BLaER1 (cell line): ENCODE results near the gene AATF.

Experiments used
- H3K27ac ChIP-seq: shearing (Covaris generic); formaldehyde crosslinking; 2 replicates; pipeline ENCODE4 v1.8.1; 2022
- H3K27me3 ChIP-seq: shearing (Covaris generic); formaldehyde crosslinking; 2 replicates; pipeline ENCODE4 v1.8.1; 2022
- H3K36me3 ChIP-seq: shearing (Covaris generic); formaldehyde crosslinking; 2 replicates; pipeline ENCODE4 v1.8.1; 2022
- H3K4me1 ChIP-seq: shearing (Covaris generic); formaldehyde crosslinking; 2 replicates; pipeline ENCODE4 v1.8.1; 2022
- H3K4me2 ChIP-seq: shearing (Covaris generic); formaldehyde crosslinking; 2 replicates; pipeline ENCODE4 v1.8.1; 2022
- H3K4me3 ChIP-seq: shearing (Covaris generic); formaldehyde crosslinking; 2 replicates; pipeline ENCODE4 v1.8.1; 2022
- H3K9ac ChIP-seq: shearing (Covaris generic); formaldehyde crosslinking; 2 replicates; pipeline ENCODE4 v1.8.1; 2022
- H3K9me3 ChIP-seq: shearing (Covaris generic); formaldehyde crosslinking; 2 replicates; pipeline ENCODE4 v1.8.1; 2022
- H4K20me1 ChIP-seq: shearing (Covaris generic); formaldehyde crosslinking; 2 replicates; pipeline ENCODE4 v1.8.1; 2022
- Cebpa-rat ChIP-seq: shearing (Covaris generic); IDR thresholded peaks from 2 replicates; pipeline ENCODE4 v1.8.1; 2022

Gene AATF

DNA sequence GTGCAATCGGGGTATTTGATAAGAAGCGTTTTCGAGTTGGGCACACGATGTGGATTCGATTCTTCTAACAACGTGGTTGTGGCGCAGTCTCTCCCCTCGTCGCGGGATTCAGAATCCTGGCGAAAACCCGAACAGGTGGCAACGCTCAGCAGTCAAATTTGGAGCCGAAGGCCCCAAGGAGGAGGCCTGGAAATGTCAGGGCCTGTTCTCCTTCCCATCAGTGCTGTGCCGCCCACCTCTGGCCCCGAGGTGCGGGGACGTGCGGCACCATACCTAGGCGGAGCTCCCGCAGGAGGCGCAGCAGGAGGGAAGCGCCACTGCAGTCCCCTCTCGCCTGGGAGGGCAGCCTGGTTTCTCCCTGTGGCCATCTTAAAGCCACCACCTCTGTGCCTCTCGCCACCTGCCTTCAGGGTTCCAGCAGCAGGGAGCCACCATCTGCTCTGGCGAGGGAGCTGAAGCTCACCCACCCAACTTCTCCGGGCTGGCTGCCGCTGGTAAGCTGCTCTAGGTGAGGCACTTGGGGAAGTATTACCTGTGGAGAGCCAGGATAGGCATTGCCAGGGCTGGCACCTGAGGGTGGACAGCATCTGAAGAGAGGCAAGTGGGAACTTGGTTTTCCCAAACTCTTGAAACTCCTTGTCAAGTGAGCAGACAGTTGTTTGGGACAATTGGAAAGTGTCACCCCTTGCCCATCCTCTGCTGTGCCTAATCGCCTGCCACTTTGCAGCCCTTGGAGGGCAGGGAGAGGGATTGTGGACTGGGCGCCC lies 2.6 kb upstream of the AATF start:
- no peak for TF ChIP-seq Cebpa-rat
- Histone ChIP-seq H3K9me3 (peaks cover 31% of the 10 kb centered on the region), H3K27ac (no peak overlapping the region), H3K36me3 (peaks cover 16% of the 10 kb centered on the region), H3K27me3 (peaks cover 73% of the 10 kb centered on the region), H3K9ac (no peak overlapping the region), H3K4me3 (no peak overlapping the region), H4K20me1 (peaks cover 66% of the 10 kb centered on the region), H3K4me1 (peaks cover 25% of the 10 kb centered on the region), H3K4me2 (no peak overlapping the region)

DNA sequence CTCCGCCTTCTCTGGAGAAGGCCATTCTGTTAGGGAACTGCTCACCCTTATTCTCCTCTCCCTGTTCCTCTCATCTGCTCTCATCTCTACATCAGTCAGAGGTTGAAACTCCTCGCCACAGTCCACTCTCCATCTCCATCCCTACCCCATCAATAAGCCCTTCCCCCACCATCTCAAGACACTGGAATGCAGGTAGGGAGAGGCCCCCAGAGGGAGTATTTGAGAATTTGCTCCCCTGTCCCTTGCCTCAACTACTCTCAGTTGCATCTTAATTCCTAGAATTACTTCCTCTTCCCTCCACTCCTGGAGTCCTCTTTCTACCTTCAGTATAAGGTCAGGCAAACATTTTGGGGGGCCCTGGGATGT lies 2.0 kb upstream of the AATF start:
- H4K20me1 ChIP-seq: peaks cover 67% of the 10 kb centered on the region
- no peak for TF ChIP-seq Cebpa-rat
- no peak overlapping the region for H3K27ac ChIP-seq
- H3K9ac ChIP-seq: no peak overlapping the region
- peaks cover 25% of the 10 kb centered on the region for H3K9me3 ChIP-seq
- no peak overlapping the region for H3K4me2 ChIP-seq
- H3K36me3 ChIP-seq: peaks cover 21% of the 10 kb centered on the region
- H3K27me3 ChIP-seq: peaks cover 67% of the 10 kb centered on the region
- H3K4me3 ChIP-seq: no peak overlapping the region
- peaks cover 25% of the 10 kb centered on the region for H3K4me1 ChIP-seq

DNA sequence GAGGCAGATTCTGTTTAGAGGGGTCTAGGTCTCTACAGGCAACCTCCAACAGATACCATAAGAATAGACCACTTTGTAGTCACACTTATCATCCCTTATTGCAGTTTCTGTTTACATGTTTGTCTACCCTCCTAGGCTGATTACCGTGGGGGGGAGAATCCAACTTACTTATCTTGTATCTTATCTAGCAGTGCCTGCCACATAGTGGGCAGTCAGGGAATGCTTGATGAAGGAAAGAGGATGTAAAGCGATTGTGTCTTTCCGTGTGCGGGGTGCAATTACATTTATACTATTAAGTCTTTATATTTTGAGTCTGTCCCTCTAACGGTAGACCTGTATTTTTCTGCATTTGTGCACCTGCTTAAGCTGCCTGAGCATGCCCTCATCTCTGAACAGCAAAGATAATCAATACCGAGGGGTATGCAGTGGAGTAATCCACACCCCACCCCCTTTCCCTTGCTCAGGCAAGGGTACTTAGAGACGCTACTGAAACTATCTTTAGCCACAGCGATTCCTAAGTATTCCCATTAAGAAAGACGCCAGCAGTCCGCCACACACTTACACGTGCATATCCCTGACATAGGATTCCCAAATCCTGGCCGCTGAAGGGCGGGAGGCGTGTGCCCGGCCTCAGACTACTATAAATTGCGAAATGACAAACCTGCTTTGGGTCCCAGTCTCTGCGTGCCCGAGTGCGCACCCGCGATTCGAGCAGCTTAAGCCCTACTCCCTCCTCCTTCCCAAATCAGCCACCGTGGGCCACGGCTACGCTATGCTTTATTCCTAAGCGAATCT lies 635 bp upstream of the AATF start:
- peaks cover 29% of the 10 kb centered on the region for H3K36me3 ChIP-seq
- H4K20me1 ChIP-seq: peaks cover 68% of the 10 kb centered on the region
- H3K27ac ChIP-seq: 0 out of 2 replicates have a peak overlapping the region, but pooled peaks have one; percentile 84
- peaks cover 53% of the 10 kb centered on the region for H3K27me3 ChIP-seq
- H3K4me2 ChIP-seq: peak overlapping the region; percentile 97
- H3K9me3 ChIP-seq: peaks cover 11% of the 10 kb centered on the region
- no peak overlapping the region for H3K9ac ChIP-seq
- peak; percentile 74 for TF ChIP-seq Cebpa-rat
- peaks cover 29% of the 10 kb centered on the region for H3K4me1 ChIP-seq
- peak overlapping the region; percentile 88 for H3K4me3 ChIP-seq

DNA sequence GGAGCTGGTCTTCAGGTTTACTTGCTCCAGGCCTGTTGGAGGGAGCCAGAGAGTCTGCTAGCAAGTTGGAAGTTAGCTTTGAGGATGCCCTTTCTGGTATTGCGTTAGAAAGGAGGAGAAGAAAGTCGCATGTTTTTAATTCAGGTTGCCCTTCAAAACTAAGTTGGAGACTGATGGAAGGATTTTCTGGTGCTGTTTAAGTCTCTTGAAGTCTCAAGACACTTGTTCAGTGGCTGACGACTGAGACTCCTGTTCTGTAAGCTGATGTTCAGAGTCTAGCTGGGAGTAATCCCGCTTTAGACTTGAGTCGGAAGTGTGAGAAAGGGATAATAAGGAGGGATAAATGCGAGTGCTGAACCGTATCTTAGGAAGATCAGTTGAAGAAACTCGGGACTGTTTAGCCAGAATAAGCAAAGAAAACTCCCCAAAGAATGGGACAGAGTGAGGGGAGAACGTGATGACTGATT lies 740 bp downstream of the AATF start:
- peaks cover 43% of the 10 kb centered on the region for H3K36me3 ChIP-seq
- TF ChIP-seq Cebpa-rat: no peak
- H3K4me2 ChIP-seq: peak overlapping the region; percentile 97
- H3K4me3 ChIP-seq: peak overlapping the region; percentile 88
- H3K9ac ChIP-seq: peak overlapping the region; percentile 87
- peaks cover 4% of the 10 kb centered on the region; the same call in 1 of the 2 replicates for H3K9me3 ChIP-seq
- H3K4me1 ChIP-seq: peaks cover 41% of the 10 kb centered on the region
- peaks cover 40% of the 10 kb centered on the region for H3K27me3 ChIP-seq
- peak overlapping the region; percentile 84 for H3K27ac ChIP-seq
- peaks cover 71% of the 10 kb centered on the region for H4K20me1 ChIP-seq

DNA sequence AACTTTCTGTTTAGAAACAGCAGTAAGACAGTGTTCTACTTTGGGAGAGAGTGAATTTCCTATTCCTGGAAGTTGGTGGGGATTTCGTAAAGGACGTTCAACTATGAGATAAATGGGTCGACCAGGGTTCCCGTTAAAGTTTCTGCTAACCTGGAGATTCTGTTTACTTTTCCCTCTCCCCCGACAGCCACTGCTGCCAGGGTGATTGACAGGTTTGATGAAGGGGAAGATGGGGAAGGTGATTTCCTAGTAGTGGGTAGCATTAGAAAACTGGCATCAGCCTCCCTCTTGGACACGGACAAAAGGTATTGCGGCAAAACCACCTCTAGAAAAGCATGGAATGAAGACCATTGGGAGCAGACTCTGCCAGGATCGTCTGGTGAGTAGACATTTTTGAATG lies 1.3 kb downstream of the AATF start:
- Histone ChIP-seq H3K9ac (peak overlapping the region; percentile 87), H4K20me1 (peaks cover 71% of the 10 kb centered on the region), H3K4me1 (peaks cover 41% of the 10 kb centered on the region), H3K36me3 (peaks cover 49% of the 10 kb centered on the region), H3K9me3 (peaks cover 4% of the 10 kb centered on the region; the same call in 1 of the 2 replicates), H3K4me3 (peak overlapping the region; percentile 88), H3K27me3 (peaks cover 34% of the 10 kb centered on the region), H3K27ac (no peak overlapping the region), H3K4me2 (peak overlapping the region; percentile 97)
- no peak for TF ChIP-seq Cebpa-rat

DNA sequence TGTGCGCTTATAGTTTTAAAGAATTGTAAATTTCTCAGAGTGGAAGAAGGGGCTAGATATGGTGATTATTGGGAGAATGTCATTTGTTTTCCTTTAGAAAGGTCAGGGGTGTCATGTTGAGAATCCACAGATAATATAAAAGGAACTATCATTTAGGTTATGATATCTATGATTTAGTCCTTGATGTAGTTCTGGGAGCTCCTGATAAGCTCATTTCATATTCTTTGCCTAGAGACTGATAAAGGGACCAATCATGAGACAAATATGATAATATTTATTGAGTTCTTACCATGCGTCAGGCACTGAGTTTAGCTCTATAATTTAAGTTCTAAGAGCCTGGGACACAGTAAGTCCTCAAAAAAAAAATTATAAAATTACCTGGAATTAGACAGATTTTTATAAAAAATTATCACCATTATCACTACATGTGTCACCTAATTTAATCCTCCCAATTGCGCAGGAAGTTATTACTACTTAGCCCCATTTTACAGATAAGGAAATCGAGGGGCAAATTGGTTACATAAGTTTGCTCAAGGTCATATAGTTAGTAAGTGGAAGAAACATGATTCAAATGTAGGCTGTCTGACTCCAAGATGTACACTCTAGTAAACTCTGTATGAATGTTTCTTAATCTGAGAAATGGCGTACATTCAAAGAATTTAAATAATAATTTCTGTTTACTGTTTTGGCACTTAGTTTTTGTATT lies 2.5 kb downstream of the AATF start:
- TF ChIP-seq Cebpa-rat: no peak
- Histone ChIP-seq H3K27me3 (peaks cover 22% of the 10 kb centered on the region), H3K9ac (no peak overlapping the region), H3K9me3 (0 out of 2 replicates have a peak, but pooled peaks cover under 1% of the 10 kb centered on the region), H3K4me1 (peaks cover 41% of the 10 kb centered on the region), H4K20me1 (peaks cover 74% of the 10 kb centered on the region), H3K36me3 (peaks cover 61% of the 10 kb centered on the region), H3K27ac (no peak overlapping the region), H3K4me2 (peak overlapping the region; percentile 97), H3K4me3 (no peak overlapping the region)

DNA sequence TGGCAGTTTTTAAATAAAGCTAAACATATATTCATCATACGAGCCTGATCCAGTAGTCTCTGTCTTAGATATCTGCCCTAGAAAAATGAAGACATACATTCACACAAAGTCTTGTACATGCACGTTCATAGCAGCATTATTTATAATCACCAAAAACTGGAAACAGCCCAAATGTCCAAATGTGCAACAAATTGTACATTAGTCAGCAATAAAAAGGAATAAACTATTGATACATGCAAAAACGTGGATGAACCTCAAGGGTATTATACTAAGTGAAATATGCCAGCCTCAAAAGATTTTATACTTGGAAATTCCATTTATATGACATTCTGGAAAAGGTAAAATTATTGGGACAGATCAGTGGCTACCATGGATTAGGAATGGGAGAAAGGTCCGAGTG lies 22.8 kb downstream of the AATF start:
- Histone ChIP-seq H3K4me3 (no peak overlapping the region), H3K27ac (no peak overlapping the region), H3K9ac (no peak overlapping the region), H3K4me1 (no peaks in the 10 kb centered on the region), H4K20me1 (peaks cover 95% of the 10 kb centered on the region), H3K36me3 (peaks cover 49% of the 10 kb centered on the region), H3K4me2 (no peak overlapping the region), H3K9me3 (peaks cover 11% of the 10 kb centered on the region; the same call in 1 of the 2 replicates), H3K27me3 (no peaks in the 10 kb centered on the region)
- no peak for TF ChIP-seq Cebpa-rat

DNA sequence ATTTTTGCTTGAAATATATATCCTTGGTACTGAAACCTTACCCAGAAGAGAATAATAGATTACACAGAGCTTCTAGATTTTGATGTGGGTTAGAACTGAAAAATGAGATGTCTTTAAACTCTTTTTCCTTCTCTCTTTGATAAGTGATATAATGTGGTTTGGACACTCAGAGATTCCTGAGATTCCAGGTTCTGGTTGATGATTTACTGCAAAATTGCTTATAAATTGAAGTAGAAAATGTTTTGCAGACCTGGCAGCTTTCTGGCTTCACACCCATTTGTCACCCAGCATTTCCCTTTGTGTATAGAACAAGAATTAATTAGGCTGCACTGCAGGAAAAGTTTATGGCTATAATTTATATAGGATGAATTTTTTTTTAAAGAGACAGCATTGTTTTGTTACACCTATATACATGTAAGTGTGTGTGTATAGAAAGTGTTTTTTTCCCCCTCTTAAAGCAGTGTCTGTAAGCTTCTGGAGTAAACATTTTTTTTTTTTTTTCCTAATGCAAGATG lies 23.5 kb downstream of the AATF start:
- H3K4me3 ChIP-seq: no peak overlapping the region
- peaks cover 11% of the 10 kb centered on the region; the same call in 1 of the 2 replicates for H3K9me3 ChIP-seq
- H3K4me1 ChIP-seq: no peaks in the 10 kb centered on the region
- no peak overlapping the region for H3K4me2 ChIP-seq
- peaks cover 95% of the 10 kb centered on the region for H4K20me1 ChIP-seq
- no peak for TF ChIP-seq Cebpa-rat
- H3K36me3 ChIP-seq: peaks cover 42% of the 10 kb centered on the region
- no peaks in the 10 kb centered on the region for H3K27me3 ChIP-seq
- H3K27ac ChIP-seq: no peak overlapping the region
- H3K9ac ChIP-seq: no peak overlapping the region

DNA sequence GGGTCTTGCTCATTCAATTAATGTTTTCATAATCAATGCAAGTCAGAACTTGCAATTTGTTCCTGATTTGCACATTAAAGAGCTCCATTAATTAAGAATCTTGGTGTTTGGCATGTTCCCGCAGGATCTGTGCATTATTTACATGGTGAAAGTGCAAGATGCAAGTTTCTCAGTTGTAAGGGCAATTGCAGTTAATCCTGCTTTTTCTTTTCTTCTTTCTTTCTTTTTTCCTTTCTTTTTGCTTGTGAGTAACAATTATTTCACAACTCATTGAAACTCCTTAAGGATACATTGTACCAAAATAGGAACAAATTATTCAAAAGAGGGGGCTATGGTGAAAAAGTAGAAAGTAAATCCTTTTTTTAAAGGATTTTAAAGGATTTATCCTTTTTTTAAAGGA lies 24.2 kb downstream of the AATF start:
- Histone ChIP-seq H3K4me2 (no peak overlapping the region), H4K20me1 (peaks cover 97% of the 10 kb centered on the region)
- TF ChIP-seq Cebpa-rat: no peak

More for the DNA sequence above, 24.2 kb downstream of the AATF start:
- no peaks in the 10 kb centered on the region for H3K4me1 ChIP-seq
- H3K4me3 ChIP-seq: no peak overlapping the region
- peaks cover 38% of the 10 kb centered on the region for H3K36me3 ChIP-seq
- H3K9me3 ChIP-seq: peaks cover 11% of the 10 kb centered on the region; the same call in 1 of the 2 replicates
- no peak overlapping the region for H3K9ac ChIP-seq
- H3K27ac ChIP-seq: no peak overlapping the region
- no peaks in the 10 kb centered on the region for H3K27me3 ChIP-seq
